H1 (cell line): Measurements from ENCODE around the gene NKAIN2. TPM values are rescaled to one million over a fixed set of nuclear protein-coding genes. Genes with fewer than 3 reads are reported as not detected.

Source experiments
- CTCF ChIA-PET: fragments of 300-600 bp; sonication (Branson Sonifier 250); formaldehyde crosslinking; loops from one replicate; lab custom pipeline; 2021; ENCODE audit not compliant: partially characterized antibody; lab: Charles Lee
- POLR2A ChIA-PET: fragments of 300-600 bp; sonication (Branson Sonifier 250); formaldehyde crosslinking; loops from one replicate; lab custom pipeline; 2021; ENCODE audit warnings: inconsistent platforms; ENCODE audit not compliant: partially characterized antibody; lab: Charles Lee
- DNase-seq, 2 experiments: peaks; one replicate each; pipeline versions ENCODE4 v3.0.0 to v3.0.0-alpha.2; 2010 to 2022; ENCODE audit warnings: low spot score in 2 of 2, low read depth in 1 of 2, mixed read lengths in 1 of 2
- FAIRE-seq: peaks from 2 replicates; lab custom pipeline; 2011; peaks lifted over from hg19 to GRCh38; lab: Jason Lieb, UNC
- H2AFZ ChIP-seq: 2 replicates; pipeline ENCODE4 v1.8.1; 2012; ENCODE audit warnings: low read length, inconsistent platforms
- H2AK5ac ChIP-seq: 2 replicates; pipeline ENCODE4 v1.6.1; 2013; ENCODE audit warnings: low read depth, low read length
- H2BK120ac ChIP-seq: replicated peaks from 2 replicates; pipeline ENCODE3; 2013; ENCODE audit warnings: low read depth, low read length, inconsistent platforms
- H2BK12ac ChIP-seq: 2 replicates; pipeline ENCODE4 v1.6.1; 2013; ENCODE audit warnings: low read depth, low read length
- H2BK15ac ChIP-seq: 2 replicates; pipeline ENCODE4 v1.6.1; 2013; ENCODE audit warnings: low read length
- H2BK20ac ChIP-seq: 2 replicates; pipeline ENCODE4 v1.6.1; 2013; ENCODE audit warnings: low read length
- H2BK5ac ChIP-seq: 2 replicates; pipeline ENCODE4 v1.6.1; 2013; ENCODE audit warnings: low read depth, low read length
- H3K14ac ChIP-seq: 2 replicates; pipeline ENCODE4 v1.6.1; 2013; ENCODE audit warnings: inconsistent platforms; ENCODE audit not compliant: insufficient read length
- H3K18ac ChIP-seq: 2 replicates; pipeline ENCODE4 v1.6.1; 2013; ENCODE audit warnings: low read length; ENCODE audit errors: extremely low read depth
- H3K23ac ChIP-seq: 2 replicates; pipeline ENCODE4 v1.6.1; 2013; ENCODE audit warnings: inconsistent platforms; ENCODE audit not compliant: insufficient read length
- H3K23me2 ChIP-seq: 2 replicates; pipeline ENCODE4 v1.6.1; 2013; ENCODE audit warnings: low read depth, low read length
- H3K27ac ChIP-seq: 2 replicates; pipeline ENCODE4 v1.6.1; 2011; ENCODE audit warnings: low read depth, low read length, inconsistent platforms
- H3K27me3 ChIP-seq, 4 experiments: replicated peaks in 1 of 4; 1 replicate in 1 of 4; 2 replicates in 3 of 4; pipeline versions ENCODE4 v1.6.1 to v1.8.1; 2011 to 2013; ENCODE audit warnings: low read length in 3 of 4, mild to moderate bottlenecking in 3 of 4, inconsistent platforms in 2 of 4, mixed read lengths in 2 of 4, moderate library complexity in 1 of 4; ENCODE audit not compliant: control insufficient read depth in 3 of 4, insufficient read depth in 3 of 4; ENCODE audit errors: extremely low read depth in 1 of 4
- H3K36me3 ChIP-seq, 4 experiments: 2 replicates each; pipeline versions ENCODE4 v1.6.1 to v1.8.1; 2011 to 2013; ENCODE audit warnings: mild to moderate bottlenecking in 4 of 4, low read length in 3 of 4, moderate library complexity in 2 of 4, control low read depth in 1 of 4, inconsistent platforms in 1 of 4; ENCODE audit not compliant: insufficient read depth in 4 of 4, control insufficient read depth in 2 of 4
- H3K4ac ChIP-seq: replicated peaks from 2 replicates; pipeline ENCODE3; 2013; ENCODE audit warnings: low read length, low read depth, mixed read lengths, inconsistent platforms; ENCODE audit not compliant: insufficient read length
- H3K4me1 ChIP-seq, 4 experiments: replicated peaks in 1 of 4; 1 replicate in 1 of 4; 2 replicates in 3 of 4; pipeline versions ENCODE4 v1.6.1 to v1.8.1; 2011 to 2013; ENCODE audit warnings: low read length in 3 of 4, inconsistent platforms in 2 of 4, mixed read lengths in 1 of 4; ENCODE audit not compliant: insufficient read depth in 4 of 4, control insufficient read depth in 3 of 4
- H3K4me2 ChIP-seq, 2 experiments: 2 replicates each; pipeline versions ENCODE4 v1.6.1 to v1.8.1; 2011 to 2013; ENCODE audit warnings: low read depth in 2 of 2, low read length in 2 of 2, control low read depth in 1 of 2, inconsistent platforms in 1 of 2, mild to moderate bottlenecking in 1 of 2; ENCODE audit not compliant: insufficient read depth in 1 of 2
- H3K4me3 ChIP-seq, 4 experiments: fragments of 200-600, 300-600 bp in 1 of 4; sonication (generic), shearing (Covaris generic), sonication (Bioruptor Twin) in 1 of 4; 2 replicates each; pipeline versions ENCODE4 v1.5.1 to v1.8.1; 2011 to 2016; ENCODE audit warnings: low read length in 4 of 4, low read depth in 3 of 4, control low read depth in 2 of 4, inconsistent platforms in 2 of 4, mild to moderate bottlenecking in 2 of 4, mixed read lengths in 1 of 4, moderate library complexity in 1 of 4; ENCODE audit not compliant: insufficient read depth in 2 of 4; ENCODE audit errors: extremely low read depth in 1 of 4
- H3K56ac ChIP-seq: replicated peaks from 2 replicates; pipeline ENCODE3; 2013; ENCODE audit warnings: low read depth, mild to moderate bottlenecking, mixed read lengths, low read length, inconsistent platforms; ENCODE audit not compliant: insufficient read length
- H3K79me1 ChIP-seq: 2 replicates; pipeline ENCODE4 v1.6.1; 2013; ENCODE audit warnings: low read depth, low read length, control low read depth
- H3K79me2 ChIP-seq, 2 experiments: 2 replicates each; pipeline versions ENCODE4 v1.6.1 to v1.8.1; 2012 to 2013; ENCODE audit warnings: low read length in 2 of 2, mild to moderate bottlenecking in 2 of 2, inconsistent platforms in 1 of 2; ENCODE audit not compliant: insufficient read depth in 2 of 2, control insufficient read depth in 1 of 2
- H3K9ac ChIP-seq, 4 experiments: replicated peaks in 1 of 4; 1 replicate in 1 of 4; 2 replicates in 3 of 4; pipeline versions ENCODE4 v1.6.1 to v1.8.1; 2011 to 2013; ENCODE audit warnings: low read depth in 3 of 4, low read length in 3 of 4, control low read depth in 2 of 4, mild to moderate bottlenecking in 2 of 4, moderate library complexity in 2 of 4, inconsistent platforms in 1 of 4; ENCODE audit errors: extremely low read depth in 1 of 4
- H3K9me3 ChIP-seq, 2 experiments: 2 replicates each; pipeline versions ENCODE4 v1.6.1 to v1.8.1; 2012 to 2013; ENCODE audit warnings: mild to moderate bottlenecking in 2 of 2, moderate library complexity in 2 of 2, control low read depth in 1 of 2, inconsistent platforms in 1 of 2, low read depth in 1 of 2, low read length in 1 of 2, mixed read lengths in 1 of 2; ENCODE audit not compliant: insufficient read depth in 2 of 2
- H4K20me1 ChIP-seq, 2 experiments: replicated peaks in 1 of 2; 2 replicates each; pipeline versions ENCODE3 to v1.8.1; 2011 to 2013; ENCODE audit warnings: inconsistent platforms in 2 of 2, low read length in 2 of 2, mild to moderate bottlenecking in 1 of 2; ENCODE audit not compliant: insufficient read depth in 2 of 2, control insufficient read depth in 1 of 2
- H4K5ac ChIP-seq: 2 replicates; pipeline ENCODE4 v1.6.1; 2013; ENCODE audit warnings: low read length, low read depth, mixed read lengths, inconsistent platforms; ENCODE audit not compliant: insufficient read length
- H4K8ac ChIP-seq: 2 replicates; pipeline ENCODE4 v1.8.0; 2013; ENCODE audit warnings: mild to moderate bottlenecking, moderate library complexity, low read length, inconsistent platforms; ENCODE audit not compliant: insufficient read depth; ENCODE audit errors: extremely low read depth
- H4K91ac ChIP-seq: replicated peaks from 2 replicates; pipeline ENCODE3; 2013; ENCODE audit warnings: low read length, mixed read lengths, inconsistent platforms; ENCODE audit not compliant: insufficient read length
- RXRA ChIP-seq: IDR thresholded peaks from 2 replicates; pipeline ENCODE4 v1.6.1; 2011; ENCODE audit warnings: low read depth, mild to moderate bottlenecking, low read length, moderate library complexity; ENCODE audit not compliant: insufficient read depth
- SIN3A ChIP-seq, 2 experiments: IDR thresholded peaks in 1 of 2; conservative IDR thresholded peaks in 1 of 2; 2 replicates each; pipeline ENCODE4 v1.6.1; 2011 to 2012; ENCODE audit warnings: low read length in 2 of 2, improper control_type of control experiment in 1 of 2, low read depth in 1 of 2, mild to moderate bottlenecking in 1 of 2
- whole genome bisulfite sequencing, 2 experiments: shearing (Covaris generic) in 1 of 2; methylation state at CpG; one replicate each; pipeline versions ENCODE4 v1.1.6 to v1.1.7; 2013 to 2015; ENCODE audit warnings: low lambda C conversion rate in 2 of 2, mixed read lengths in 2 of 2, inconsistent platforms in 1 of 2, low coverage in 1 of 2, missing lambda C conversion rate in 1 of 2; ENCODE audit not compliant: insufficient replicate concordance in 2 of 2, insufficient coverage in 1 of 2, insufficient read length in 1 of 2; ENCODE audit errors: extremely low coverage in 1 of 2, missing lambda C conversion rate in 1 of 2; 5-methylcytosine and 5-hydroxymethylcytosine counted together
- polyA plus RNA-seq, 7 experiments: library from polyadenylated mRNA; depleted of rRNA in 3 of 7; stranded (reverse) in 5 of 7; unstranded in 2 of 7; fragments of >200 nt in 5 of 7; fragments of 200-250 nt in 2 of 7; gene quantifications; 1 replicate in 5 of 7; 2 replicates in 1 of 7; 4 replicates in 1 of 7; pipeline versions ENCODE4 v1.2.1 to v1.2.3, GENCODE V29; 2011 to 2013; ENCODE audit warnings: missing spikeins in 2 of 7, mixed read lengths in 2 of 7
- total RNA-seq: library from RNA; stranded (reverse); fragmentation: NEBNext Ultra II Directional; extraction: Animal tissue kit (Norgen Biotek cat#: 25700); gene quantifications from 2 replicates; pipeline ENCODE4 v1.2.1, GENCODE V29; 2021

Gene NKAIN2
- total and polyA plus RNA-seq, 2 of the 8 experiments (the other 6 are each of a cell fraction or from before 2014, with no cell fraction given) = 0.20 to 0.34 TPM

- no peaks in the 10 kb centered on the region for H3K9me3 ChIP-seq
- POLR2A ChIA-PET = no interaction called here
- no peak overlapping the region for H3K27ac ChIP-seq
- no peak overlapping the region for H3K4ac ChIP-seq
- no peak overlapping the region for H3K23ac ChIP-seq
- FAIRE-seq (no peak), DNase-seq (no peak)
- no peaks in the 10 kb centered on the region for H3K79me1 ChIP-seq
- H3K4me1 ChIP-seq = no peaks in the 10 kb centered on the region
- H3K18ac ChIP-seq = no peak overlapping the region
- no peak overlapping the region for H3K9ac ChIP-seq
- H2AK5ac ChIP-seq = no peak overlapping the region
- no peak overlapping the region for H2BK120ac ChIP-seq
- H3K56ac ChIP-seq = no peak overlapping the region
- no peak overlapping the region for H4K8ac ChIP-seq
- H2BK15ac ChIP-seq = no peak overlapping the region
- H4K91ac ChIP-seq = no peak overlapping the region
- H3K79me2 ChIP-seq = no peaks in the 10 kb centered on the region
- H2AFZ ChIP-seq = no peak overlapping the region
- CTCF ChIA-PET = interaction anchor here (0.8 kb wide), 1 partner anchor 170 kb away, joined by 3 read pairs; no protein-coding TSS in a partner anchor
- no peaks in the 10 kb centered on the region for H4K20me1 ChIP-seq
- H3K23me2 ChIP-seq = no peaks in the 10 kb centered on the region
- WGBS, 2 experiments = 92% methylated on average over 2 of the region's 2 CpGs; no CpG with 5 or more reads in 1 of the 2 experiments
- H3K27me3 ChIP-seq = no peaks in the 10 kb centered on the region
- no peak overlapping the region for H2BK20ac ChIP-seq
- no peaks in the 10 kb centered on the region for H3K36me3 ChIP-seq
- no peak overlapping the region for H2BK12ac ChIP-seq
- no peak overlapping the region for H3K14ac ChIP-seq
- H3K4me3 ChIP-seq = no peak overlapping the region
- no peak overlapping the region for H4K5ac ChIP-seq
- H3K4me2 ChIP-seq = no peak overlapping the region
- no peak overlapping the region for H2BK5ac ChIP-seq
- TF ChIP-seq RXRA (no peak), SIN3A (conservative IDR thresholded peaks at IDR 0.05 in 1 of 2, IDR thresholded peaks at IDR 0.05 in 1 of 2; ENCODE audit: low read depth in 1 of 2, low read length in 2 of 2) (no peak)
These were observed 987.5 kb downstream of the NKAIN2 start for GRCh38 chr6:124791156-124791555.
